D721Med (cell line): ENCODE results near the gene RNF220.

Source experiments
- DNase-seq: peaks from one replicate; pipeline ENCODE4 v3.0.0; 2011; ENCODE audit warnings: low spot score; ENCODE audit not compliant: insufficient read length
- FAIRE-seq: peaks from 2 replicates; lab custom pipeline; 2011; peaks lifted over from hg19 to GRCh38; lab: Jason Lieb, UNC
- TF ChIP-seq, protein P1 (sequence below): IDR thresholded peaks from 2 replicates; pipeline ENCODE4 v1.5.1; 2012; ENCODE audit warnings: mild to moderate bottlenecking, control low read depth; ENCODE audit not compliant: insufficient read depth; ENCODE audit errors: missing control alignments

Gene RNF220

GRCh38 chr1:44421446-44421884 lies 16.4 kb downstream of the RNF220 start:
- FAIRE-seq (no peak), DNase-seq (no peak)
- TF ChIP-seq, protein P1, sequence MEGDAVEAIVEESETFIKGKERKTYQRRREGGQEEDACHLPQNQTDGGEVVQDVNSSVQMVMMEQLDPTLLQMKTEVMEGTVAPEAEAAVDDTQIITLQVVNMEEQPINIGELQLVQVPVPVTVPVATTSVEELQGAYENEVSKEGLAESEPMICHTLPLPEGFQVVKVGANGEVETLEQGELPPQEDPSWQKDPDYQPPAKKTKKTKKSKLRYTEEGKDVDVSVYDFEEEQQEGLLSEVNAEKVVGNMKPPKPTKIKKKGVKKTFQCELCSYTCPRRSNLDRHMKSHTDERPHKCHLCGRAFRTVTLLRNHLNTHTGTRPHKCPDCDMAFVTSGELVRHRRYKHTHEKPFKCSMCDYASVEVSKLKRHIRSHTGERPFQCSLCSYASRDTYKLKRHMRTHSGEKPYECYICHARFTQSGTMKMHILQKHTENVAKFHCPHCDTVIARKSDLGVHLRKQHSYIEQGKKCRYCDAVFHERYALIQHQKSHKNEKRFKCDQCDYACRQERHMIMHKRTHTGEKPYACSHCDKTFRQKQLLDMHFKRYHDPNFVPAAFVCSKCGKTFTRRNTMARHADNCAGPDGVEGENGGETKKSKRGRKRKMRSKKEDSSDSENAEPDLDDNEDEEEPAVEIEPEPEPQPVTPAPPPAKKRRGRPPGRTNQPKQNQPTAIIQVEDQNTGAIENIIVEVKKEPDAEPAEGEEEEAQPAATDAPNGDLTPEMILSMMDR, result no peak

DNA sequence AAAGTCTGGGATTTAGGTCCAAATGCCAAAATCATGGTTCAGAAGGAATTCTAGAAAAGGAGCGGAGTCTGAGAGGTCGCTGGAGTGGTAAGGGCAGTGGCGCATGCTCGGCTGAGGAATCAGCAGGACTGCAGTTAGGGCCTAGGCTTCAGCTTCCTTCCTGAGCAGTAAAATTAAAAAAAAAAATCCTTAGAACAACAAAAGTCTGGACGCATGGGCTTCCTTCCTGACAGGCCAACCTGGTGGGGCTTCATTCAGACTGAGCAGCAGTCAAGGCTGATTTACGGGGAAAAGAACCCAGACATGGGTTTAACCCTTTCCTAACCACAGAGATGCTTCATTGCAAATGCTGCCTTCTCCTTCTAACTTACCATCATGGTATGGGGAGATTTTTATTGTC lies 17.1 kb downstream of the RNF220 start:
- DNase-seq (no peak), FAIRE-seq (no peak)
- TF ChIP-seq, protein P1, result no peak

DNA sequence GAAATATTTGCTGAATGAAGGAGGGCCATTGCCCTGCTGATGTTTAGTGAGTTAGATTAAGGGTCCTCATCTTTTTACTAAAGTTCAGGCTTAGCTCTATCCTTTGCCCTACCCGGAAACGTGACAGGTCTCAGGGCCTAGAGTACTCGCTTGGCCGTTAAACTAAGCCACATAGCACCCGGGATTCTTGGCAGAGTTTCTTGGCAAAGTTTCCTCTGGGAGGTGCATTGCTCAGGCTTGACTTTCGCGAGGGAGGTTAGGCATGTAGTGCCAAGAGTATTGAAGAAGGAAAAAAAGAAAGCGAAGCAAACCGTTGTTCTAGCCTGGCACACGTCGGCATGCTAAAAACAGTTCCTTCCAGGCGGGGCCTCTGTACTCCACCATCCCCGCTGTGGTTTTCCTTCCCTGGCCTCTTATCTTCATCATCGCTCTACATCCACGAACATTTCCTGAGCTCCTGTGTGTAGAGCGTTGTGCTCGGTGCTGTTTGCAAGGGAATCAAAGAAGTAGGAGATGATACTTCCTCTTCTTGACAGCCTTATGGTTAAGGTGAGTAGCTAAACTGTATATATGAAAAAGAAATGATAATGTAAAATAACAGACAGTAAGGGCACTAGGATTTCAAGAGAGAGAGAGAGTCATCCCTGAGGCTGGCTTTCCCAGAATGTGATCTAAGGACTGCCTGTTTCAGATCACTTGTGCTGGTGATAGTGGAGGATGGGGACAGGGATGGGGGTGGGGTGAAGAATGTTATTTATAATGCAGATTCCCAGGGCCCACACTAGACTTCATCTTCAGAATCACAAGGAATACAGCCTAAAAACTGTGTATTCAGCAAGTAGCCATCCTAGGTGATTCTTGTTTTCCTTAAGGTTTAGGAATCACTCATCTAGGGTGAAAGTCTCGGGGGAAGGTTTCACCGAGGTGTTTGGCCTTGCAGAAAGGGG lies 18.8 kb downstream of the RNF220 start:
- TF ChIP-seq, protein P1, result no peak
- FAIRE-seq, result no peak
- DNase-seq, result no peak

- DNase-seq (no peak), FAIRE-seq (no peak)
- TF ChIP-seq, protein P1, result no peak
Observed at GRCh38 chr1:44424747-44425146, 19.7 kb downstream of the RNF220 start.

GRCh38 chr1:44425341-44426082 lies 20.5 kb downstream of the RNF220 start:
- TF ChIP-seq, protein P1, result no peak
- DNase-seq (no peak), FAIRE-seq (no peak)

DNA sequence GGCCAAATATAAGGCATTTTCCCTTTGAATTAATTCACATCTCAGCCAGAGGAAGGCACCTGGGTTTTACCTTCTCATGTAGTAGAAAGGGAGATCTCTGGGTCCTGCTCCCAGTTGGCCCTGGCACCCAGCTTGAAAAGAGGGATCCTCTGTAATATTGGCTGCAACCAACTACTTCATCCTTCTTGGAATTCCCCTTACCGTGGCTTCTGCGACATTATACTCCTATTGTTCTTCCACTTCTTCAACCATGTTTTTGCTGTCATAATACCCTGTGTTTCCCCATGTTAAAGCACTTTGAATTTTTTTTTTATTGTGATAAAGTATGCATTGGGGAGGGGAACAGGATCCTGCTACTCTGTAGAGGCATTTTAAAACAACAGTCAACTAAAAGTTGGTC lies 26.8 kb downstream of the RNF220 start:
- FAIRE-seq (no peak), DNase-seq (no peak)
- TF ChIP-seq, protein P1, result no peak

- no peak for DNase-seq
- TF ChIP-seq, protein P1, result no peak
- no peak for FAIRE-seq
Observed at GRCh38 chr1:44433209-44433608, 28.2 kb downstream of the RNF220 start.
